Stimulated activated CD4-positive, alpha-beta T cell treated with anti-CD3 and anti-CD28 coated beads, Interleukin-4, amount 100 ng/mL, for 24 hours (primary cell): Measurements from ENCODE around the gene DDI1.

Experiments used
- DNase-seq: peaks from one replicate; pipeline ENCODE4 v3.0.0-alpha.2; 2020

Gene DDI1

DNA sequence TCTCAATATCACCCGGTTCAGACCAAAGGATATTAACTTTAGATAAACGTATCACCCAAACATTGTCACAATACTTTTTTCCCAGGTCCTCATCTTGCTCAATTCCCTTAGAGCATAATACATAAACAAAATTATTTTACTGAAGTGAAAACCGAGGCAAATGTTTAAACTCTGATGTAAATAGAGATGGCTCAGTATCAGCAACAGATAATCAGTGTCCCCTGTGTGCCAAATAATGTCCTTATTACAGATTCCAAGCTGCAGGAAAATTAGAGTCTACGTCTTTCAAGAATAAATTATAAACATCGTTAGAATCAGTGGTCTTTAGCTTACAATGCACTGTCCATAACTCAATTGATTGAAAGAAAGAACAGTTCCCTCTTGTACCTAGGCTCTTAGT is 50.2 kb downstream of the DDI1 start:
- DNase-seq: no peak
